Measurements from ENCODE around the gene IPPK. TPM values are rescaled to one million over a fixed set of nuclear protein-coding genes. Genes with fewer than 3 reads are reported as not detected.
A peak's percentile ranks its signal among the peaks of the same experiment; 100 is the strongest.

The IPPK gene
- total RNA-seq (2014; rRNA removed) (10.6 and 13.2 TPM in 2 replicates), Bru-seq, nascent RNA (percentile 68 among the genes with signal in this experiment), BruChase-seq, experiment 1, labeled RNA remaining after a 6-hour chase (percentile 71 among the genes with signal in this experiment), BruChase-seq, experiment 2, labeled RNA remaining after a 2-hour chase (percentile 72 among the genes with signal in this experiment)
- long read RNA-seq, full-length matches to known transcripts, result 11 of 24 reads
- long read RNA-seq, partial matches to known transcripts, result 12 of 24 reads
- long read RNA-seq, other reads (novel, unspliced or antisense), result 1 of 24 reads

- H3K9me3 ChIP-seq (ENCODE audit: low read length), result no peaks in the 10 kb centered on the region
- peak within 1 kb of the TSS; percentile 85 for H3K9ac ChIP-seq (ENCODE audit: low read length)
- intact Hi-C loops (cut with micrococcal nuclease), result loop anchor here (2.0 kb wide), 1 partner anchor 95 kb away; the partner anchor contains the start of gene BICD2
- H3K27ac ChIP-seq (ENCODE audit: low read length), result peak within 1 kb of the TSS; percentile 73
- DNase-seq, result peak; percentile 97
- peak; percentile 86 for ATAC-seq
- no TSS peak for BruUV-seq (replicated peaks)
- H2AFZ ChIP-seq (ENCODE audit: low read length), result peak within 1 kb of the TSS; percentile 60
- peaks cover 17% of the 10 kb centered on the region for H3K4me1 ChIP-seq (ENCODE audit: insufficient read depth, low read length)
- H3F3A ChIP-seq (ENCODE audit: low read length, unreplicated experiment), result no peaks in the 10 kb centered on the region
- H3K36me3 ChIP-seq (ENCODE audit: low read depth, low read length), result no peaks in the 10 kb centered on the region
- H3K4me2 ChIP-seq (ENCODE audit: low read length), result peak within 1 kb of the TSS; percentile 96
- CTCF ChIA-PET, result interaction anchor here (0.6 kb wide), 2 partner anchors 95 to 184 kb away, joined by 3 read pairs; no protein-coding TSS in a partner anchor
- TF ChIP-seq, protein P1, sequence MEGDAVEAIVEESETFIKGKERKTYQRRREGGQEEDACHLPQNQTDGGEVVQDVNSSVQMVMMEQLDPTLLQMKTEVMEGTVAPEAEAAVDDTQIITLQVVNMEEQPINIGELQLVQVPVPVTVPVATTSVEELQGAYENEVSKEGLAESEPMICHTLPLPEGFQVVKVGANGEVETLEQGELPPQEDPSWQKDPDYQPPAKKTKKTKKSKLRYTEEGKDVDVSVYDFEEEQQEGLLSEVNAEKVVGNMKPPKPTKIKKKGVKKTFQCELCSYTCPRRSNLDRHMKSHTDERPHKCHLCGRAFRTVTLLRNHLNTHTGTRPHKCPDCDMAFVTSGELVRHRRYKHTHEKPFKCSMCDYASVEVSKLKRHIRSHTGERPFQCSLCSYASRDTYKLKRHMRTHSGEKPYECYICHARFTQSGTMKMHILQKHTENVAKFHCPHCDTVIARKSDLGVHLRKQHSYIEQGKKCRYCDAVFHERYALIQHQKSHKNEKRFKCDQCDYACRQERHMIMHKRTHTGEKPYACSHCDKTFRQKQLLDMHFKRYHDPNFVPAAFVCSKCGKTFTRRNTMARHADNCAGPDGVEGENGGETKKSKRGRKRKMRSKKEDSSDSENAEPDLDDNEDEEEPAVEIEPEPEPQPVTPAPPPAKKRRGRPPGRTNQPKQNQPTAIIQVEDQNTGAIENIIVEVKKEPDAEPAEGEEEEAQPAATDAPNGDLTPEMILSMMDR (conservative IDR thresholded peaks at IDR 0.05; ENCODE audit: low read depth, low read length), result no peak
- TF ChIP-seq EZH2 (IDR thresholded peaks at IDR 0.05; ENCODE audit: low read length, unreplicated experiment), result no peak
- no peak for TF ChIP-seq EZH2phosphoT487 (IDR thresholded peaks at IDR 0.05; ENCODE audit: borderline replicate concordance, low read length)
- no peaks in the 10 kb centered on the region for H4K20me1 ChIP-seq (ENCODE audit: low read length)
- peak within 1 kb of the TSS; percentile 95 for H3K4me3 ChIP-seq (ENCODE audit: low read length)
- peaks cover 56% of the 10 kb centered on the region for H3K79me2 ChIP-seq (ENCODE audit: low read length)
- H3K9me2 ChIP-seq (replicated peaks; ENCODE audit: low read length), result no peaks in the 10 kb centered on the region
- POLR2A ChIA-PET (ENCODE audit: unreplicated experiment), result interaction anchor here (0.6 to 1.0 kb wide), 4 partner anchors 19 to 508 kb away, joined by 3 to 5 read pairs (median 4); partner anchors contain the start of genes BICD2, CENPP and NOL8
- H3K27me3 ChIP-seq (ENCODE audit: low read length), result no peaks in the 10 kb centered on the region
These were observed at the start of gene IPPK for GRCh38 chr9:92669890-92670708. Gene IPPK, minus strand, starts transcription at chr9:92670131. Its CDS starts 143 bp downstream, at chr9:92669988.

- CTCF ChIA-PET, result no interaction called here
- no peak for ATAC-seq
- Histone ChIP-seq H3K9me3 (ENCODE audit: low read length) (no peaks in the 10 kb centered on the region), H3K4me1 (ENCODE audit: insufficient read depth, low read length) (no peaks in the 10 kb centered on the region), H3K4me2 (ENCODE audit: low read length) (no peak overlapping the region), H3F3A (ENCODE audit: low read length, unreplicated experiment) (no peaks in the 10 kb centered on the region), H3K27ac (ENCODE audit: low read length) (no peak overlapping the region), H3K36me3 (ENCODE audit: low read depth, low read length) (no peaks in the 10 kb centered on the region; the same call in none of the 2 replicates), H3K9ac (ENCODE audit: low read length) (no peak overlapping the region), H2AFZ (ENCODE audit: low read length) (no peak overlapping the region), H3K9me2 (replicated peaks; ENCODE audit: low read length) (no peaks in the 10 kb centered on the region), H4K20me1 (ENCODE audit: low read length) (no peaks in the 10 kb centered on the region), H3K79me2 (ENCODE audit: low read length) (no peaks in the 10 kb centered on the region), H3K27me3 (ENCODE audit: low read length) (no peaks in the 10 kb centered on the region), H3K4me3 (ENCODE audit: low read length) (no peak overlapping the region)
- TF ChIP-seq EZH2phosphoT487 (IDR thresholded peaks at IDR 0.05; ENCODE audit: borderline replicate concordance, low read length), result no peak
- no peak for TF ChIP-seq EZH2 (IDR thresholded peaks at IDR 0.05; ENCODE audit: low read length, unreplicated experiment)
- TF ChIP-seq, protein P1 (conservative IDR thresholded peaks at IDR 0.05; ENCODE audit: low read depth, low read length), result no peak
- no peak for DNase-seq
- no TSS peak for BruUV-seq (replicated peaks)
- POLR2A ChIA-PET (ENCODE audit: unreplicated experiment), result no interaction called here
- intact Hi-C loops (cut with micrococcal nuclease), result no loop called here
These were observed 49.2 kb upstream of the IPPK start for GRCh38 chr9:92719028-92719647.
